ENCODE data around the gene EPHA6. TPM values are rescaled to one million over a fixed set of nuclear protein-coding genes. Genes with fewer than 3 reads are reported as not detected.

EPHA6 gene
- polyA plus RNA-seq, 2 donors = 0.20 to 0.38 TPM

DNA sequence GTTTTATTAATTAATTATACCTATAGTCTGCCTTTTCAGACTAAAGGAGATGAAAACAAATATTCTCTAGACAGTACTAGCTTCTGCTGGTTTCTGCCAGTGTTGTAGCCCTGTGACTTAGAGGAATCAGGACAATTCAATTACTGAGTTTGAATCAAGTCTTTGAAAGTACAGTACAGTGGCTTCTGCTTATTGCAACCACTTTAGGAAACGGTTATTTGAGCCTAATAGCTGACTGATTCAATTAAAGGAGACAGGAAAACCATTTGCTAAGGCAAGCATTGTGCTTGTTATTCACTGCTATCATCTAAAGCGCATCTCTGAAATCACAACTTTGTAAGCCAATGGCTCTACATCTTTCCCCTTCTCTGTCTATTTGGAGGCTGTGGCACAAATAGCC is 860.1 kb downstream of the EPHA6 start:
- H3K9me3 ChIP-seq (ENCODE audit: control insufficient read depth in 2 of 2, insufficient read depth in 1 of 2, low read depth in 1 of 2, low read length in 1 of 2) = no peaks in the 10 kb centered on the region
- no peak overlapping the region for H3K27ac ChIP-seq (ENCODE audit: low read depth in 2 of 2, low read length in 1 of 2)
- no peak overlapping the region for H3K4me3 ChIP-seq (ENCODE audit: low read depth in 1 of 2, low read length in 2 of 2)
- 68 to 82% methylated on average over 2 of the region's 2 CpGs for WGBS, 2 donors
- H3K36me3 ChIP-seq (ENCODE audit: control insufficient read depth in 2 of 2, insufficient read depth in 2 of 2, low read length in 1 of 2) = no peaks in the 10 kb centered on the region
- no peaks in the 10 kb centered on the region for H3K4me1 ChIP-seq (ENCODE audit: control insufficient read depth in 2 of 2, insufficient read depth in 2 of 2, low read length in 1 of 2)
- no peaks in the 10 kb centered on the region for H3K27me3 ChIP-seq (ENCODE audit: control insufficient read depth in 1 of 2, insufficient read depth in 2 of 2, low read length in 2 of 2)

DNA sequence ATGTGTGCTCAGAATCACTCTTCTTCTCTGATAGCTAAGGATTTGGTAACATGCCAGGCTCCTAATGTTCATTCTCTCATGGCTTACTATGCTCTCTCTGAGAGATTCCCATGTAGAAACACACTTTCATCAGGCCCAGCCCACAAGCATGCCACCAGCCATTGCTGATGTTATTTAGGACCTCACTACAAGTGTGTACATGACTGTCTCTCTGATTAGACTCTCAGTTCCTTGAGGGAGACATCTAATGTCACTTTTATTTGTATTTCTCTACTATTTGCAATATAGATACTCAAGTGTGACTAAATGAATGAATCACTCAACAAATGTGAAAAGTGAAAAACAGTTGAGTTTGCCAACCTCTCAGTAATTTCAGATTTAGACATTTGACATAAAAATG is 865.8 kb downstream of the EPHA6 start:
- H3K36me3 ChIP-seq (ENCODE audit: control insufficient read depth in 2 of 2, insufficient read depth in 2 of 2, low read length in 1 of 2) = no peaks in the 10 kb centered on the region
- H3K27ac ChIP-seq (ENCODE audit: low read depth in 2 of 2, low read length in 1 of 2) = no peak overlapping the region
- H3K4me3 ChIP-seq (ENCODE audit: low read depth in 1 of 2, low read length in 2 of 2) = no peak overlapping the region
- no peaks in the 10 kb centered on the region for H3K4me1 ChIP-seq (ENCODE audit: control insufficient read depth in 2 of 2, insufficient read depth in 2 of 2, low read length in 1 of 2)
- no peaks in the 10 kb centered on the region for H3K27me3 ChIP-seq (ENCODE audit: control insufficient read depth in 1 of 2, insufficient read depth in 2 of 2, low read length in 2 of 2)
- no peaks in the 10 kb centered on the region for H3K9me3 ChIP-seq (ENCODE audit: control insufficient read depth in 2 of 2, insufficient read depth in 1 of 2, low read depth in 1 of 2, low read length in 1 of 2)

DNA sequence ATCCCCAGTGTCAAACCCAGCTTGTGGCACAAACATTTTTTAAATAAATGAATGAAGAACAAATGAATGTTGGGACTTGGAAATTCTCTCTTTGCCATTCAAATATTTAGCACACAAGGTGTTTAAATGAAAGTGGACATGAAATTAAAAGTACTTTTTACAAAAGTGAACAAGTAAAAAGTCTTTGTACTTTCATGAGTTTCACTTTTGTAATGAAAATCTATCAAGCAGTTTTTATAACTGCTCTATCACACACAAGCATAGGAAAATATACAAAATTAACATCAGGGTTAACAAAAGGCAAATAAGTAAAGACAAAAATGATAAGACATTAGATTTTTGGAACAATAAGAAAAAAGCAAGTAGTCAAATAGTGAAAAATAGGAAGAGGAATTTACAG is 866.3 kb downstream of the EPHA6 start:
- H3K4me1 ChIP-seq (ENCODE audit: control insufficient read depth in 2 of 2, insufficient read depth in 2 of 2, low read length in 1 of 2) = no peaks in the 10 kb centered on the region
- H3K27me3 ChIP-seq (ENCODE audit: control insufficient read depth in 1 of 2, insufficient read depth in 2 of 2, low read length in 2 of 2) = no peaks in the 10 kb centered on the region

DNA sequence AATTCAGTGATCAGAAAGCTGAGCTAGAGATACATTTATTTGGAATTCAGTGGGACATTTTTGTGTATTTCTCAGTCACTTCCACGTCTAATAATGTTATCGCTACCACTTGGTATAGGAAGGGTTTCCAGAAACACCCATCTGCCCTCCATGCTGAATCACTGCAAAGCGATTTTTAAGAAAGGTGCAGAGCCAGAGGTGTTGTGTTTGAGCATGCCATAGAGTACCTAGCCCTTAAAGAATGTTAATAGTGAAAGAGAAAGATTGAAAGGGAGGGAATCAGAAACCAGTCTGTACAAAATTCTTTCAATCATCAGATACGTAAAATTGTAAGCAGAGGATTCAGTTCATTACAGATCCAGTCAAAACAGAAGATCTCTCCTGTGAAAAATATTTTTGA is 870.1 kb downstream of the EPHA6 start:
- H3K27ac ChIP-seq (ENCODE audit: low read depth in 2 of 2, low read length in 1 of 2) = no peak overlapping the region
- H3K27me3 ChIP-seq (ENCODE audit: control insufficient read depth in 1 of 2, insufficient read depth in 2 of 2, low read length in 2 of 2) = no peaks in the 10 kb centered on the region

More for the DNA sequence above, 866.3 kb downstream of the EPHA6 start:
- Histone ChIP-seq H3K27ac (ENCODE audit: low read depth in 2 of 2, low read length in 1 of 2) (no peak overlapping the region), H3K36me3 (ENCODE audit: control insufficient read depth in 2 of 2, insufficient read depth in 2 of 2, low read length in 1 of 2) (no peaks in the 10 kb centered on the region), H3K9me3 (ENCODE audit: control insufficient read depth in 2 of 2, insufficient read depth in 1 of 2, low read depth in 1 of 2, low read length in 1 of 2) (no peaks in the 10 kb centered on the region), H3K4me3 (ENCODE audit: low read depth in 1 of 2, low read length in 2 of 2) (no peak overlapping the region)

DNA sequence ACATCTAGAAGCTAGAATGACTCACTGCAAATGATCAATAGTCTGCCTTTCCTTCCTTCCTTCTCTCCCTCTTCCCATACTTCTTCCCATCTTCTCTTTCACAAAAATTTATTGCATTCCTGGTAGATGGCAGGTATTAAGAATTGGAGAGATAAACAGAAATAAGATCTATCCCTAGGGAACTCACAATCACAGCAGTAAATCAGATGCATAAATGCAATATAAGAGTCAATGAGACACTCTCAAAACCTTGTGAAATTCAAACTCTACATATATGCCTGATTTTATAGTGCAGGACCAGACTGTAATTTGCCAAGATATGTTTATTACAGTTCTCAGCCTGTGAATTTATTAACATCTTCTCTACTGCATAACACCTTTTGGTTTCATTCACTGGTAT is 871.9 kb downstream of the EPHA6 start:
- Histone ChIP-seq H3K4me3 (ENCODE audit: low read depth in 1 of 2, low read length in 2 of 2) (no peak overlapping the region), H3K27ac (ENCODE audit: low read depth in 2 of 2, low read length in 1 of 2) (no peak overlapping the region), H3K4me1 (ENCODE audit: control insufficient read depth in 2 of 2, insufficient read depth in 2 of 2, low read length in 1 of 2) (no peaks in the 10 kb centered on the region), H3K9me3 (ENCODE audit: control insufficient read depth in 2 of 2, insufficient read depth in 1 of 2, low read depth in 1 of 2, low read length in 1 of 2) (no peaks in the 10 kb centered on the region), H3K27me3 (ENCODE audit: control insufficient read depth in 1 of 2, insufficient read depth in 2 of 2, low read length in 2 of 2) (no peaks in the 10 kb centered on the region), H3K36me3 (ENCODE audit: control insufficient read depth in 2 of 2, insufficient read depth in 2 of 2, low read length in 1 of 2) (no peaks in the 10 kb centered on the region)

More for the DNA sequence above, 870.1 kb downstream of the EPHA6 start:
- H3K4me3 ChIP-seq (ENCODE audit: low read depth in 1 of 2, low read length in 2 of 2) = peak overlapping the region in 1 of 2 donors; percentile 11
- WGBS, 2 donors = 46 to 61% methylated on average over 4 of the region's 4 CpGs
- H3K9me3 ChIP-seq (ENCODE audit: control insufficient read depth in 2 of 2, insufficient read depth in 1 of 2, low read depth in 1 of 2, low read length in 1 of 2) = no peaks in the 10 kb centered on the region
- H3K36me3 ChIP-seq (ENCODE audit: control insufficient read depth in 2 of 2, insufficient read depth in 2 of 2, low read length in 1 of 2) = no peaks in the 10 kb centered on the region
- no peaks in the 10 kb centered on the region for H3K4me1 ChIP-seq (ENCODE audit: control insufficient read depth in 2 of 2, insufficient read depth in 2 of 2, low read length in 1 of 2)

DNA sequence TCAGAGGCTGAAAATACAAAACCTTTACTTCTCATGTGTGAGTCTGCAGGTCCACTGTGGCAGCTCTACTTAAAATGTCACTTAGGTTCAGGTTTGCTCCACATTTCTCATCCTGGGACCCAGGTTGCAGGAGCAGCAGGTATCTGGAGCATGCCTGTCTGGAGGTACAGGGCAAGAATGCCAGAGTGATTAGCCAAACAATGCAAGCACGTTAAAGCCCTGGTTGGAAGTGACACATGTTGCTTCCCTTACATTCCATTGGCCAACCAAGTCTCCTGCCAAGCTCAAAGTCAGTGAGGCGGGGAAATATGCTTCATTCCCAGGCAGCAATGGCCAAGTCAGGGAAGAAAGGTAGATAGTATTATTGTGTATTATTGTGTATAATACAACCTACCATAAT is 873.3 kb downstream of the EPHA6 start:
- no peaks in the 10 kb centered on the region for H3K27me3 ChIP-seq (ENCODE audit: control insufficient read depth in 1 of 2, insufficient read depth in 2 of 2, low read length in 2 of 2)
- 34 to 35% methylated on average over 2 of the region's 2 CpGs for WGBS, 2 donors
- H3K4me3 ChIP-seq (ENCODE audit: low read depth in 1 of 2, low read length in 2 of 2) = no peak overlapping the region
- H3K9me3 ChIP-seq (ENCODE audit: control insufficient read depth in 2 of 2, insufficient read depth in 1 of 2, low read depth in 1 of 2, low read length in 1 of 2) = no peaks in the 10 kb centered on the region
- H3K27ac ChIP-seq (ENCODE audit: low read depth in 2 of 2, low read length in 1 of 2) = no peak overlapping the region
- H3K36me3 ChIP-seq (ENCODE audit: control insufficient read depth in 2 of 2, insufficient read depth in 2 of 2, low read length in 1 of 2) = no peaks in the 10 kb centered on the region
- H3K4me1 ChIP-seq (ENCODE audit: control insufficient read depth in 2 of 2, insufficient read depth in 2 of 2, low read length in 1 of 2) = no peaks in the 10 kb centered on the region

DNA sequence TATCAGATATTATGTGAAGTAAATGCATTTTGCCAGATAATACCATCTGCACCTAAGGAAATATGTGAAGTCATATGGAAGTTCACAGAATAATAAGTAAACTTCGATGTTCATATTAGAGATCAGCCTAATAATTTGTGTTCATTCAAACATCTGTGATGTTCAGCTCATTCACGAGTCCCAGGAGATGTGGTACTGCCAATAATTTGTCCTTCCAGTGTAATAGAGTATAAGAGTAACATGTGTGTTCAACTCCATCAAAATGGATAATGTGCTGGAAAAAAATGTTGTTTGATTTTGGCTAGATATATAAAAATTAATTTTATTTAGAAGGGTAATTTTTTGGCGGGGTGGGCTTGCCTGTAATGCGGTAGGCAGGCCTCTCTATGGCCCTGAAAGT is 874.7 kb downstream of the EPHA6 start:
- 80 to 86% methylated on average over 4 of the region's 4 CpGs for WGBS, 2 donors
- H3K4me3 ChIP-seq (ENCODE audit: low read depth in 1 of 2, low read length in 2 of 2) = no peak overlapping the region
- no peaks in the 10 kb centered on the region for H3K9me3 ChIP-seq (ENCODE audit: control insufficient read depth in 2 of 2, insufficient read depth in 1 of 2, low read depth in 1 of 2, low read length in 1 of 2)
- no peaks in the 10 kb centered on the region for H3K27me3 ChIP-seq (ENCODE audit: control insufficient read depth in 1 of 2, insufficient read depth in 2 of 2, low read length in 2 of 2)
- H3K36me3 ChIP-seq (ENCODE audit: control insufficient read depth in 2 of 2, insufficient read depth in 2 of 2, low read length in 1 of 2) = no peaks in the 10 kb centered on the region
- H3K27ac ChIP-seq (ENCODE audit: low read depth in 2 of 2, low read length in 1 of 2) = no peak overlapping the region
- no peaks in the 10 kb centered on the region for H3K4me1 ChIP-seq (ENCODE audit: control insufficient read depth in 2 of 2, insufficient read depth in 2 of 2, low read length in 1 of 2)

DNA sequence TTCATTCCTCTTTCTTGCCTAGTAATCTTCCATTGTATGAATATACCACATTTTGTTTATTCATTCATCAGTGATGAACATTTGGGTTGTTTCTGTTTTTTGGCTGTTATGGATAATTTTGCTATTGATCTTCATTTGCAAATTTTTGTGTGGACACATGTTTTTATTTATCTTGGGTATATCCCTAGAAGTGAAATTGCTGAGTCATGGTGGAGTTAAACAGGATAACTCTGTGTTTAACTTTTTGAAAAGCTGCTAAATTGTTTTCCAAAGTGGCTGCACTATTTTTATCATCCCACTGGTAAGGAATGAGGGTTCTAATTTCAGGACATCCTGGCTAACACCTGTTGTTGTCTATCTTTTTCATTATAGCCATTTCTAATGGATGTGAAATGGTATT is 875.6 kb downstream of the EPHA6 start:
- H3K4me1 ChIP-seq (ENCODE audit: control insufficient read depth in 2 of 2, insufficient read depth in 2 of 2, low read length in 1 of 2) = no peaks in the 10 kb centered on the region
- no peaks in the 10 kb centered on the region for H3K36me3 ChIP-seq (ENCODE audit: control insufficient read depth in 2 of 2, insufficient read depth in 2 of 2, low read length in 1 of 2)
- no peaks in the 10 kb centered on the region for H3K27me3 ChIP-seq (ENCODE audit: control insufficient read depth in 1 of 2, insufficient read depth in 2 of 2, low read length in 2 of 2)
- no peak overlapping the region for H3K27ac ChIP-seq (ENCODE audit: low read depth in 2 of 2, low read length in 1 of 2)
- H3K4me3 ChIP-seq (ENCODE audit: low read depth in 1 of 2, low read length in 2 of 2) = no peak overlapping the region
- H3K9me3 ChIP-seq (ENCODE audit: control insufficient read depth in 2 of 2, insufficient read depth in 1 of 2, low read depth in 1 of 2, low read length in 1 of 2) = no peaks in the 10 kb centered on the region

DNA sequence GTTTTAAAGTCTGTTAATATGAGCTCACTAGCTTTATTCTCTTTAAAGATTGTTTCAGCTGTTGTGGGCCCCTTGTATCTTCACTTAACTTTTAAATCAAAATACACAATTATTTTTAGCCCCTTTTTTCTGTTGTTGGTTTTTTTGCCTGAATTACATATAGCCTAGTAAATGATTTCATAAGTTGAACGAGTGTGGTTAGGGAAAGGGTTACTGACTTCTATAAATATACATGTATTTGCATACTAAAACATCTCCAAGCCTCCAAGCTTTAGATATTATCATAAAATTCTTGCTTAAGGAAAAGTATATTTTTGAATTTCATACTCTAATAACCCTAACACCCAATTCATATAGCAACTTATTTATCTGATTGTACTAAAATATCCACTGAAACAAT is 877.0 kb downstream of the EPHA6 start:
- WGBS, 2 donors = 69 to 75% methylated on average over 1 of the region's 1 CpG
- Histone ChIP-seq H3K9me3 (ENCODE audit: control insufficient read depth in 2 of 2, insufficient read depth in 1 of 2, low read depth in 1 of 2, low read length in 1 of 2) (no peaks in the 10 kb centered on the region), H3K4me3 (ENCODE audit: low read depth in 1 of 2, low read length in 2 of 2) (no peak overlapping the region), H3K27me3 (ENCODE audit: control insufficient read depth in 1 of 2, insufficient read depth in 2 of 2, low read length in 2 of 2) (no peaks in the 10 kb centered on the region), H3K36me3 (ENCODE audit: control insufficient read depth in 2 of 2, insufficient read depth in 2 of 2, low read length in 1 of 2) (no peaks in the 10 kb centered on the region), H3K4me1 (ENCODE audit: control insufficient read depth in 2 of 2, insufficient read depth in 2 of 2, low read length in 1 of 2) (no peaks in the 10 kb centered on the region), H3K27ac (ENCODE audit: low read depth in 2 of 2, low read length in 1 of 2) (no peak overlapping the region)

DNA sequence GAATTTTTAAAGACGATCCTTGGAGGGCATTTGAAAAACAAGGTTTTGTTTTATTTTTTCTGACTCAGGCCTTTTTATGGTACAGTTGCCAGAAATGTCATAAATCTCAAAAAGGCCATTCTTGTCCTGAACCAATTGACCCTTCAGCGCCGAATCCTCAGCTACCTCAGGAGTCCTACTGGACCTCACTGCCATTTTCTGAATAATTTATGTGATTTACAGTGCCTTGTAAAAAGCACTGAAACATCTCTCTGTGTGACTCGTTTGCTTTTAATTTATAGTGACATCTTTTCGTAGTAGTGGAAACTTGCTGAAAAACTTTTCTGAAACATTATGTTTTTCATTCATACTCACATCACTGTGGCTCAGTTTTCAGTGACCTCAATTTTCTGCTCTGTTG is 878.0 kb downstream of the EPHA6 start:
- Histone ChIP-seq H3K4me1 (ENCODE audit: control insufficient read depth in 2 of 2, insufficient read depth in 2 of 2, low read length in 1 of 2) (no peaks in the 10 kb centered on the region), H3K36me3 (ENCODE audit: control insufficient read depth in 2 of 2, insufficient read depth in 2 of 2, low read length in 1 of 2) (no peaks in the 10 kb centered on the region), H3K4me3 (ENCODE audit: low read depth in 1 of 2, low read length in 2 of 2) (no peak overlapping the region), H3K27me3 (ENCODE audit: control insufficient read depth in 1 of 2, insufficient read depth in 2 of 2, low read length in 2 of 2) (no peaks in the 10 kb centered on the region), H3K9me3 (ENCODE audit: control insufficient read depth in 2 of 2, insufficient read depth in 1 of 2, low read depth in 1 of 2, low read length in 1 of 2) (no peaks in the 10 kb centered on the region), H3K27ac (ENCODE audit: low read depth in 2 of 2, low read length in 1 of 2) (no peak overlapping the region)
- 81 to 88% methylated on average over 5 of the region's 5 CpGs for WGBS, 2 donors
